ENCODE data around the gene CAPN7.

The CAPN7 gene

DNA sequence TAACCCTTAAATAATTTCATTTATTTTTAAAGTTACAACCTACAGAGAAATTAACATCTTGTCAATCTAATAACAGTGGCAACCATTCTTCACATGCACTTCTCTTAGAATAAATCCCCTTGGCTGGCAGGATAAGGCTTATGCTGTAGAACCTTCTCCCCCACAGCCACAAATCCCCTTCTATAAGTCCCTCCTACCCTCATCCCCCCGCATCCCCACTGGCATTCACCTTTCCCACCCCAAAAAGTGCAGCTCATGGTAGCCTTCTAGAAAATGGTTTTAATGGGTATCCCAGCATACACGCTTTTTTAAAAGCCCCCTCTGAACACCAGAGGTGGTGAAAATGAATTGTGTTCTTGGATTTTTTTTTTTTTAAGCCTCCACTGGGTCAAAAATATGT lies 49.2 kb downstream of the CAPN7 start:
- DNase-seq, result no peak

DNA sequence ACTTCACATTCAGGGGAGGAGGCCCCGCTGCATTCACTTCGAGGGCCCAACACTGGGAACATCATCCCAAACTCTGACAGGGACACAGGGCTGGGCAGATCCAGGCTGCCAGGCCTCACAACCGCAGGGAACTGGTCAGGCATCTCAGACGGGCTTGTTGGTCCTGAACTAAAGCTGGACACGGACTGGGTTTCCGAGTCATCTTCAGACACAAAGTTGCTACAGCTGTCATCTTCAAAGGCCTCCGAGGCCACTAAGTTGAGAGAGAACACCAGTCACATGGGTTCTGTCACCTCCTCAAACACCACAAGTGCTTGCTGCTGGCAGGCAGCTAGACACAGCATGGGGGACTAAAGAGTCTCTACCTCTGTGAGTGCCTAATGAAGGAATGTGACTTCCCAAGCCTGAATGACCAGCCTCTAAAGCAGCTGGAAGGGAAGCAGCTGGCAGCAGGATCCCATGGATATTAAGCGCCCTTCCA lies 50.9 kb downstream of the CAPN7 start:
- DNase-seq, result no peak

DNA sequence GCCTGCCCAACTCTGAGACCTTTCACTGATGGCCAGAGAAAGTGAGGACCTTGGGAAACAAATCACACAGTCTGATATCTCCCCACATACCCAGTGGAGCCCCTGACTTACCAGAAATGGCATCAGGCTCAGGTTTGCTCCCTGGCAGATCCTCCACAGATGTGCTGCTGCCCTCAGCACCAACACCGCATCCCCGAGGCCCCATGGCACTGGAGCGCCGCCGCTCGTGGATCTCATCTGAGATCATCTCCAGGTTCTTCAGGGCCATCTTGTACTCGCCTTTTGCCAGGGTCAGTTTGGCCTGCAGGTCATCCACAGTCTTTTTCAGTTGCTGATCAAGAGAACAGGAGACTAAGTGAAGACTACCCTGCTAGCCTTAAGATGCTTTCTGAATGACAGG lies 52.7 kb downstream of the CAPN7 start:
- DNase-seq, result no peak

DNA sequence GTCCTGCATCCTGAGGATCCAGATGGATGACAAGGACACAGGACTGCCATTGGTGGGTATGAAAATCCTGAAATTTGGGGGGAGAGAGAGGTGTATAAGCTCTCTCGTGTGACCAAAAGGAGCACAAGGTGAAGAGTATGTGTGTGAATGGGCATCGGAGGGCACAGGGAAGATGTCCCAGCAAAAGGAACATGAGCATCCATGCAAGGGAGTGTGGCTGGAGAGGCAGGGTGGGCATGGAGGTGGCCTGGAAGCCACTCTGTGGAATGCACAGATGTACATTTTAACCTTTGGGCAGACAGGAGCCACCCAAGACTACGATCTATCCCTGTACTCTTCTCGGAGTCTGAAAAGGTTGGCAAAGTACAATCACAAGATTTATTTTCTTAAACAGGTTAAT lies 54.5 kb downstream of the CAPN7 start:
- DNase-seq, result no peak

DNA sequence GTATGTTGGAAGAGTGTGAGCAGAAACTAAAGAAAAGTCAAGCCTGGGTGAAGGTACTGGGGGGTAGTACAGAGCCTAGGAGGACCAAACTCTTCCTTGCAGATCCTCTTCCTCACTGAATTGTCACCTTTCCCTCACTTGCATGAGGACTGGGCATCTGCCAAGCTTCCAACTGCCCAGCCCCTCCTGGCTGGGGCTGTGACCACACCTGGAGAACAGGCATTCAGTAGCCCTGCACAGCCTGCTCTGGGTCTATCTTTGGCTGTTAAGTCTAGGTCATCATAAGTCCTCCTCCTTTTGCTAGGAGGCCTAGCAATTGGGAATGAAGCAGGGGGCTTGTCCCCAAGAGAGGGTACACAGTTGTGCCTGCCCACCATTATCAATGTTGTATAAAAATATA lies 55.2 kb downstream of the CAPN7 start:
- no peak for DNase-seq

DNA sequence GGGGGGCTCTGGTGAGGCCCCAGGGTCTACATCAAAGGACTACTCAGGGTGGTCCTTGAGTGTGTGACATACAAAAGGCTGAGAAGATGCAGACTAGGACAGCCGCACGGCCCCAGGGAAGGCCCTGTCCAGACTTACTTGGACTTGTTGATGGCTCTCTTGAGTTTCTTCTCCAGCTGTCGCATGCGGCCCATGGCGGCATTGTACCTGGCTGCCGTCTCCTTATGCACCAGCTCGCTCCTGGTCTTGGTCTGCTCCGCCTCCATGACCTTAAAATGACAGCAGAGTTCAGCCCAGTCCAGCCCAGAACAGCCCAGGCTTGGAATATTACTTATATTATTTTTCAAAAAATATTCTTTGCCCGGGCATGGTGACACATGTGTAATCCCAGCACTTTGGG lies 56.0 kb downstream of the CAPN7 start:
- no peak for DNase-seq

DNA sequence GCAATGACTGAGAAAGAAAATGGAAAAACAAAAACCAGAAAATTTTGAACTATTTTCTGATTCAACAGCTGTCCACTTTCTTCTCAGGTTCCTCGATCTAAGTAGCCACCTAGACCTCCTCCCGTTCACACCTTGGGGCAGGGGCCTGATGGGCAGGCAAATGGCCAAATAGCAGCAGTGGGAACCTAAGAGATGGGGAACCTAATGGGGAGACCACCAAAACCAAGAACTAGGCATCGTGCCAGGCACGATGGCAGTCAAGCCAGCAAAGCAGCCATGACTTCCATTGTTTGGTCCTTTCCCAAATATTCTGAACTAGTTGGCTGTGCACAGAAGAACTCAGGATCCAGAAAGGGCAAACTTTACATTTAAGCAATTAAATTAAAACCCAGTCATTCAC lies 57.1 kb downstream of the CAPN7 start:
- no peak for DNase-seq

DNA sequence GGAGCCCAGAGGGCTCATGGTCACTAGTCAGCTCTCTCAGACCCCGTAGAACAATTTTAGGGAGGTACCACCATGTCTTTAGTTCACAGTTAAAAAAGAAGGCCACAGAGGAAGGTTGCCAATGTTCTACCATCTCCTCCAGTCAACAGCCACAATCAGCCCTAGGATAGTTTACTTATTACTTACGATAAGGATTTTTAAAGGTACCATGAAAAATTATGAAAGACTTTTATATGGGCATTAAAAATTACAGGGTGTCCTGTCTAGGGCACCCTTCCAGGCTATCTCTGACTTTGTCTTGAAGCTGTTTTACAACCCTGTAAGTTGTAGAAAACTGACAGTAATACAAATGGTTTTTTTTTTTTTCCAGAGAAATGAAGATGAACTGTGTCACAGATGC lies 57.9 kb downstream of the CAPN7 start:
- DNase-seq, result no peak

DNA sequence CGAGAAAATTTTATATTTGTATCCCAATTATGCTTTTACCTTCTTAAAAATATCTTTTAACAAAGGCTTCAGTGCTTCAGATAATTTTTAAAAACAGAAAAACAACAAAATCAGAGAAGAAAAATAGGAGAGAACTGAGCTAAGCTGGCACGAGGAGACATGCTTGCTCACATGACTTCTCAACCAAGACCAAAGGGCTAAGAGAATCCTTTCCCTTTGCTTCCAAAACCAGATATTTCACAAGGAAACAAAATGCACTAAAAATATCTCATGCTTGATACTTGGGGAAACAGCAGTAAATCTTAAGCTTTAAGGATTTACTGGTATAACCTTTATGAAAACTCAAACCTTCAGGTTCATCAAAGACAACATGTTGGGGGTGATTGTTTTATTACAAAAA lies 58.4 kb downstream of the CAPN7 start:
- DNase-seq, result no peak

DNA sequence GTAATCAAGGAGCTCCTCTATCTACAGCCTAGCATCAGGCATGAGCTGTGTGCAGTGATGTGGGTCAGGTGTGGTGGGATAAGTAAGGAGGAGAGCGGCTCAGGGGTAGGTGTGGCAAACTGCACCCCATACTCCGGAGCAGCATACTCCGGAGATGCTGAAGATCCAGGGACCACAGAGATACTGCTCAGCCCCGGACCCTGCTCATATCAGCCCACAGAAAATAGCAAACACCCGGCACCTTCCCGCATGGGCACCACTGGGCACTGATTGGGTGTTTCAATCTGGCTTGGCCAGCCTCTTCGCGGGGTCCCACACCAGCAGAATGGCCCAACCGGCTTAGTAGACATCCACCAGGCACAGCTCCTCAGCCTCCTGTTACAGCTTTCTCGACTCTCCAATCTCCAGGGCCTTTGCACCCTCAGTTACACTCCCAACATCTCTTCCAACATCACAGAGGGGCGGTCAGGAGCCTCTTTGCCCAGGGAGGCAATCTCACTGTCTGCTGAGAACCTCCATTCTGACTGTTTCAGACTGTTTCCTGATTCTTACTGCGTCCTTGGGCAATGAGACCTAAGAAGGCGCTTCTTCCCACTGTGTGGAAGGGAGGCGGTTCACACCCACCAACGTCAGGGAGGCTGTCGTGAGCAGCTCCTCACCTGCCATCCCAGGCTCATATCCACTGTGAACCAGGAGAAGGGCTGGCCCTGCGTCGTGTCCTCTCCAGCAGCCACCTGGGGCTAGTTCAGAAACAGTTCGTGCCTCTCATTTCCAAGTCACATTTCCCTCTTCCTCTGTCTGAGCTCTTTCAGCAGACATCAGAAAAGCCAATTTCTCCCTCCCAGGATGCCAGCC lies 59.8 kb downstream of the CAPN7 start:
- DNase-seq, result no peak

DNA sequence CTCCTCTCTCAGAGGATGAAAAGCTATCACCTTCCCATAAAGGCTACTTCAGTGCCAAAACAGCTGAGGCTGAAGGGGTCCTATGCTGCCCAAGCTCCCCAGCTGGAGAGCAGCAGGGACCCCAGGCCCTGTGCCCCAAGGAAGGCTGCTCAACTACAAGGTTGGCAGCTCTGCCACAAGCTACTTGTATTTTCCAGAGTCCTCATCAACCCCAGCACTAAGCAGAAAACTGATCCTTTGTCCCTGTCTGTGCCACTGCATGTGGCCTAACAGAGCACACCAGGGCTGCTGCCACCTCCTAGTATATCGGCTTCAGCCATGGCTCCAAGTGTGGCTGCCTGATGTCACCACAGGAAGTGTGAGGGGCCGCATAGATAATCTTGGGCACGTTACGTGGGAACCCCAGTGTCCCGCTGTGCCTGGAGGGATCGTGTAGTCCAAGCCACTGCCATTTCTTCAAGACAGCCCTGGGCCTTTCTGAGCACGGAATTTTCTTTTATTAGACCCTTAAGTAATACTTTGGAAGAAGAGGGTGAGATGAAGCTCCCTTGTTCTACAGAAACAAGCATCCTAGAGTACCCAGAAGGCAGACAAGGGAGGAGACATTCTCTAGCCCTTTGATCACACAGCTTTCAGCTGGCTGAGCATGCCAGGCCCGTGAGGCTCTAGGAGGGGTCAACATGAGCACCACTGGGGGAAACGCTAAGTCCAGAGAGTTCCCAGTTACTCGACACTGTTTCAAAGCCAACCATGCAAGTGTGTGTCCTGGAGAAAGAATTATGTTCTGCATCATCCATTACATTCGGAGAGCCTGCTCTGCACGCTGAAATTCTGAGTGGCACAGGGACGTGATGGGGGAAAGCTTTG lies 60.7 kb downstream of the CAPN7 start:
- DNase-seq, result no peak

DNA sequence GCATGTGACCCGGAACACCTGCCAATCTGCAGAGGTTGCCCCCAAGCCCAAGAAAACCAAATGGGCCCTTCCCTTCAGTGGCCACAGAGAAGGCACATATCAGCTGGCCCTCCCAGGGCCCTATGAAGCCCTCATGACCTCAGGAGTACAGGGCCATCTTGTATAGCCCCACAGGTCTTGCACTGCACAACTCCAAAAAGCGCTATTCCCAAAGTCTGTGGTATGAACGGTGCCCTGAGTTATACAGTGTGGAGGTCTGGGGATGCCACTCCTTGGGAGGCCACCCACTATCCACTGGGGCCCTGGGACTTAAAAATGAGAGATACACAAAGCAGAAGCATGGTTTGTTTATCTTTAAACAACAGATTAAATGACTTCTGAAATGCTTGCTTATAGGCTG lies 61.5 kb downstream of the CAPN7 start:
- DNase-seq, result no peak

DNA sequence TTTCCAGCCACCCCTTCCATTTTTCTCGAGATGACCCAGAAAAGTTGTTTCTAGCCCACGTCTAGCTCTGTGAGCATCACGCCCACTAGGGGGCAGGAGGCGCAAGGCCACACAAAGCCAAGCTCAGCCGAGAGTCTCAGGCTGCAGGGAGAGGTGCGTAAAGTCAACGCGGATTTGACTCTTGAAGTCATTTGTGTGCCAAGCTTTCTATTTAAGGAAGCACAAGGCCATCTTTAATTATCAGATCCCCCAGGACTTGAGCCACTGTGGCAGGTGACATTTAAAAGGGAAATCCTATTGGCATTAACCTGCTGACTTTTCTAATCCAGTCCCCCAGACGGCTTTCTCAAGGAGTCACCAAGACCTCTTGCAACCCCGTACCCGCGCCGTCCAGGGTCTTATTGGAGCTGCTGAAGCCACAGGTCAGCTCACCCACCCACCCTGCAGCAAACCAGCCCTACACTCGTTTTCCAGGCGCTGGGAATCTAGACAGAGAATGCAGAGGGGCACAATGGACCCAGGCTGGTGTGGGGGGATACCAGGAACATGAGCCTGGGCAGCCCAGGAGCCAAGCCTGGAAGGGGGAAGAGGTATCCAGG lies 62.1 kb downstream of the CAPN7 start:
- peak; percentile 22 for DNase-seq

DNA sequence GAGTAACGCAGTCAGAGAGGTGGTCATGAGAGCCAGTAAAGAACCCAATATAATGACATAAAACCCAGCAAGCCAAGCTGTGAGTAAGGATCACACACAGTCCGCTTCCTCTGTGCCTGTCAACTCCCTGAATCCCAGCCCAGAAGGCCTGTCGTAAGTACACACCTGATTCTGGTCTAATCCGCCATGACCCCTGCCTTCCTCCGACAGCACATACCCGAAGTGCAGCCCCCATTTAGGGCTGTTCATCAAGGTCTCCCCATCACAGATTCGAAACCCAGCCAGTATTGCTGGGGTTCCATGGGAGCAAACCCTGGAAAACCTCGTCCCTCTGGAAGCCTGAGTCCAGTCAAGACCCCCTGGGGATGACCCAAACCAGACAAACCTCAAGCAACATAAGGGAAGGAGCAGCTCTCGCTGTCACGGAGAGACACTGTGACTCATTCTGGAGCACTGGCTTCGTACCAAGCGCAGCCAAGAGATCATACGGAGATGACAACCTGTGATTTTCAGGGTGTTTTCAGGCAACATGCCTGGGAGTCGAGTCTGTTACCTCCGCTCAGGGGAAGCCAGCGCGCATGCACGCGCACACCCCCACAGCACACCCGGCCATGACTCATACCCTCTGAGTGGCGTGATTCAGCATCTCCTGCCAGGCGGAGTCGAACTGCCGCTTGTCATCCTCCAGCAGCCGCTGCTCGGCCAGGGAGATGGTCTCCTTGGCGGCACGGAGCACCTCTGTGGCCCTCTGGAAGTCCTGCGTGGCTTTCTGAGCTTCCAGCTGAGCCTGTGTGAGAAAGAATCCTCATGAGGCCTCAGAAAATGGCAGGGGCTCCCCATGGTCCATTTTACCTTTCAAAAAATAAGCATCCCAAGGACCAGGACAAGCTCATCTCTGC lies 63.3 kb downstream of the CAPN7 start:
- peak; percentile 51 for DNase-seq

DNA sequence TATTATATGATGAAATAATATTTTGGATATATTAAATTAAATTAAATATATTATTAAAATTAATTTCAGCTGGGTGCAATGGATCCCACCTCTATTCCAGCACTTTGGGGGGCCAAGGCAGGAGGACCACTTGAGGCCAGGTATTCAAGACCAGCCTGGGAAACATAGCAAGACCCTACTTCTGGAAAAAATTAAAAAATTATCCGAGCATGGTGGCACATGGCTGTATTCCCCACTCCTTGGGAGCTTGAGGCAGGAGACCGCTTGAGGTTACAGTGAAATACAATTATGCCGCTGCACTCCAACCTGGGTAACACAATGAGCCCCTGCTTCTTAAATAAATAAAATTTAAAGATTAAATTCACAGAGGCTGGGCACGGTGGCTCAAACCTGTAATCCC lies 65.0 kb downstream of the CAPN7 start:
- no peak for DNase-seq

DNA sequence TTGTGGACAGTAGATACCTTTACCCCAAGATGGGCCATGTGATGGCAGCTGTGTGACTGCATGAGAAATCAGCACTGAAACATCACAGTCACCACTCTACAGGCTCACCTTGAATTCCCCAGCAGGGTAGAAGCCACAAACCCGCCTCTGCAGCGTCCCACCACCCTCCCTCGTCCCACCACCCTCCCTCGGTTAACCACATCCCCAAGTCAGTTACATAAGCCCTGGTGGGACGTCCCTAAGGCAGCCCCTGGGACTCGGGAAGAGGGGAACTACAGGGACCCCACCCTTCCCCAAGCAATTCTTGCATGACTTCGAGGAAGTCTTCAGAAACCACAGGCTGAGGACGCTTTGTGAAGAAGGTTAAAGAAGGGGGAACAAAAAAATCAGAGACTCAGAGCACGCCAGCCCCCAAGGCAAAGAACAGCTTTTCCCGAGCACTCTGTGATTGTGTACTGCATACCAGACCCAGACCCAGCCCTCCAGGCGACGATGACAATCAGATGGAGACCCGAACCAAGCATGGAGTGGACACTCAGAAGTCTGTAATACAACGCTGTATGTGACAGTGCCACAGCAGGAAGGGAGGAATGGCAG lies 65.8 kb downstream of the CAPN7 start:
- peak; percentile 75 for DNase-seq

DNA sequence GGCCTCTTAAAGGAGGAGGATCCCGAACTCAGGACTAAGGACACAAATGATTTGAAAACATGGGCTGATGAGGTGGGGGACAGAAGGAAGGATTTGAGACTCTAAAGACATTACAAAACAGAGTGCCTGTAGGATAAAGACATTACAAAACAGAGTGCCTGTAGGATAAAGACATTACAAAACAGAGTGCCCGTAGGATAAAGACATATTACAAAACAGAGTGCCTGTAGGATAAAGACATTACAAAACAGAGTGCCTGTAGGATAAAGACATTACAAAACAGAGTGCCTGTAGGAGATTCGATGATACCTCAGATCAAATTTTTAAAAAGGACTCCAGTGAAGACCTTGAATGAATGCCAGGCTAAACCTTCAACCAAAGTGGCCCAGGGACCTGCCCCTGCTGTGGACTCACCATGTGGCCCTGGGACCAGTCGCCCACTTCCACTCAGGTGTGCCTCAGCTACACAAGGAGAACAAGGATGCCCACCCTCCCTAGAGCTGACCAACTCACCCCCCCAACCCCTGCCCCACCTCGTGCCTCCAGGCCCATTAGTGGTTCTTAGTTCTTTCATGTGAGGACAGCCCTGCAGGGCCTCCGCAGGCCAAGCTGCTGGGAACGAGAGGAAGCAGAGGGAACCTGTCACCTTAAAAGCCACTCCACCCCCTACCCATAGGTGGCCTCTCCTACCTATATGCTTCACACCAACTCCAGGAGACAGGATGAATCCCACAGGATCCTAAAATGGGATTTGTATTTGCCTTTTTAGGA lies 66.6 kb downstream of the CAPN7 start:
- no peak for DNase-seq

DNA sequence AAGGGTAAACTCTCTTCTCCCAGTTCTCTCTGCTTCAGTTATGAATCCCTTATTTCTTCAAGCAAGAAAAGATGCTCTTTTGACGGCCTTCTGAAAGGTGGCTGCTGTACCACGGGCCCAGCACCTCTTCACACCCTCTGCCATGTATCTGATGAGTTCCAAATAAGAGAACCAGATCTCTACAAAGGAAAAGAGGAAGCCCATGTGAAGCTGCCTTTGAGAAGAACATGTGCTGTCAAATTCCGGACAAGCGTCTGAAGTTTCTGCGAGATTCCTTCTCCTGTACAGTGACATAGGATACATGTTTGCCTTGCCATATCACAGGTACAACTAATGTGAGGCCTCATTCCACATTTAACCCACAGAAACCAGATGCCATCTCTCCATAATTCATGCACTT lies 67.2 kb downstream of the CAPN7 start:
- no peak for DNase-seq

DNA sequence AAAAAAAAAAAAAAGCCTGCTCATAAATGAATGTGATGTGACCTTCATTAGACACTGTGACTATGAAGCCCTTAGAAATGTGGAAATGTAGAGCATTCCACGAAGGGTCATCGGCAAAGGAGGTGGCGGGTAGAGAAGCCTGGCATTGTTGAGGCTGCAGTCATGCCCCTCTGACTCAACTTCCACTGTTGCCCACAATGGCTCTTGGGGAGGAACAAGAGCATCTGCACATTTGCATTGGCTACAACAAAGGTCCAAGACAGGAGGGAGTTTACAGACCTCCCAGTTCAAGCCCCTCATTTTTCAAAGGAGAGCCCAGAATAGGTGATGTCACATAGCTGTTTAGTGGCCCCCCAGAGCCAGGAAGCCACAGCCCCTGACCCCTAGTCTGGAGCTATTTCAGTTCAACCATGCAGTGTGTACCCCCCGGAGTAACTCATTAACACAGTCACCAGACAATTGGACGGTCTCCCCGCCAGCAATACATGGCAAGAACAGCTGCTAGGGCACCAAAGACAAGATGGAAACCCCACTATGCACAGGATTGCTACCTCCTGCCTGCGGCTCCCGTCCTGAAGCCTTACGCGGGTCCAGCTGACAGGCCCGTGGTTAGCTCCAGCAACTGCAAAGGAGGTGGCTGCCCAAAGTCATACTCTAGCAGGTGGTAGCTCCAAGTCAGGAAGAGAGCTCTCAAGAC lies 70.1 kb downstream of the CAPN7 start:
- no peak for DNase-seq

DNA sequence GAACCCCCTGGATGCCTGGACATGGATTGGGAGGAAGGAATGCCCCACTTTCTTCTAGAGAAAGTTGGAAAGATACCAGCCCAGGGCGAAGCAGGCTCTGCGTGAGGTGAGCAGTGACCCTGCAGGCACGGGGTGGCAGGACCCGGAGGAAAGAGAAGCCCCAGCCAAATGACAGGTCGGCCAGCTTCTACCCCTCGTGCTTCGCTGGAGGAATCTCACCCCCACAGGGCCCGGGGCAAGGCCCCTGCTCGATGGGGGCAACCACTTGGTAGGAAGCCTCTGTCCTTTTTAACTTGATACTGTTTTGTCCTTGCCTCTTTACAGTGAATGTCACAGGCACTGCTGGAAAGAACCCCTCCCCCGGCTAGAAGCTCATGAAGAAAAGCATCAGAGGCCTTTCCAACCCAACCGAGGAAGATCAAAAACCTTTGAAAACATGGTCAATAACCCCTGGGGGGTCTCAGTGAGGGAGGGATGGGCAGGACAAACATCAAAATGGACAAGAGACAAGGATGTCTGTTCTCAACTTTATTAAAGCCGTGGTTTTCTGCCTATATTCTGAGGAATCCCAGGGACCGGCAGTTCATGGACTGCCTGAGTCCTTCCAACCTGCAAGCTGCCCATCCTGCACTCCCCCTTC lies 71.9 kb downstream of the CAPN7 start:
- no peak for DNase-seq

Measured in GF-D8 (cell line).